ENCODE data around the gene NKX2-1.

NKX2-1 gene

DNA sequence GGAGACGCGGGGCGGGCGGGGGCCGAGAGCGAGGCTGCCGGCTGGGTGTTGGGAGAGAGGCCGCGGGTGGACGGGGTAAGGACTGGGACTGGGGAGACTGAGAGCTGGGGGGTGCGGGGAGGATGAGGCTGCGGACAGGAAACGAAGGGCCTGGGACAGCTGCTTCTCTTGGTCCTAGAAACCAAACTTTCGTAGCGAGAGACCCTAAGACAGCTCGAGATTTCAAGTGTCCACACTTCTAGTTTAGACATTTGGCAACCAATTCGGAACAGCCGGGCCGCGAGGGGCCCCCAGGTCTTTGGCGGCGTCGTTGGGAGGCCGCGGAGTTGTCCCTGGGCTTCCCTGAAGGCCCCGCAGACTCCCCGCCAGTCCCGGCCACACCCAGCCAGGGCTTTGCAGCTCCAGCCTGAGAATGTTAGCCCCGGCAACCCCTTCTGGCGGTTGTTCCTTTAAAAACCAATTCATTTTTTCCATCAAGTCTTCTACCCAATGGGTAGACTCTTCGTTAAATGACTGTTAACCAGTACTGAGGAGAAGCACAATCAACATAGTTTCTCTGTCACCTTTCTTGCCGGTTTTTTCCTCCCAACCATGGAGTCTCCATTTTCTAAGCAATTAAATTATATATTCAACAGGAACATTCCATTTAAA is 11.5 kb downstream of the NKX2-1 start:
- no peak overlapping the region for H3K27ac ChIP-seq (ENCODE audit: low read depth, low read length)
- H3K4me2 ChIP-seq (ENCODE audit: low read length), result no peak overlapping the region
- no peaks in the 10 kb centered on the region for H3K79me2 ChIP-seq (ENCODE audit: control insufficient read depth, low read length)
- no peaks in the 10 kb centered on the region for H3K4me1 ChIP-seq (ENCODE audit: control insufficient read depth, low read length)
- H3K4me3 ChIP-seq (ENCODE audit: low read length), result no peak overlapping the region
- no peaks in the 10 kb centered on the region for H3K27me3 ChIP-seq (ENCODE audit: control insufficient read depth, low read length)
- H4K20me1 ChIP-seq (ENCODE audit: control insufficient read depth, insufficient read depth, low read depth, low read length), result no peaks in the 10 kb centered on the region
- H3K36me3 ChIP-seq (ENCODE audit: control insufficient read depth, low read length), result no peaks in the 10 kb centered on the region
- peaks cover 4% of the 10 kb centered on the region; the same call in 1 of the 2 replicates for H3K9me3 ChIP-seq (ENCODE audit: control insufficient read depth, insufficient read depth, low read length)
- no peaks in the 10 kb centered on the region for H3K9me2 ChIP-seq (replicated peaks; ENCODE audit: control insufficient read depth, low read length)
- no peaks in the 10 kb centered on the region for H3F3A ChIP-seq (ENCODE audit: control insufficient read depth, insufficient read depth)
- TF ChIP-seq EZH2phosphoT487 (IDR thresholded peaks at IDR 0.05; ENCODE audit: borderline replicate concordance, low read length) (no peak), CTCF (IDR thresholded peaks at IDR 0.05; ENCODE audit: low read depth, low read length, poor library complexity, severe bottlenecking) (no peak)

- no peaks in the 10 kb centered on the region for H3F3A ChIP-seq (ENCODE audit: control insufficient read depth, insufficient read depth)
- no peak for TF ChIP-seq CTCF (IDR thresholded peaks at IDR 0.05; ENCODE audit: low read depth, low read length, poor library complexity, severe bottlenecking)
- no peak for TF ChIP-seq EZH2phosphoT487 (IDR thresholded peaks at IDR 0.05; ENCODE audit: borderline replicate concordance, low read length)
- H3K9me3 ChIP-seq (ENCODE audit: control insufficient read depth, insufficient read depth, low read length), result peaks cover 4% of the 10 kb centered on the region; the same call in 1 of the 2 replicates
- H3K79me2 ChIP-seq (ENCODE audit: control insufficient read depth, low read length), result no peaks in the 10 kb centered on the region
- H3K4me3 ChIP-seq (ENCODE audit: low read length), result no peak overlapping the region
- H3K27ac ChIP-seq (ENCODE audit: low read depth, low read length), result no peak overlapping the region
- H3K27me3 ChIP-seq (ENCODE audit: control insufficient read depth, low read length), result no peaks in the 10 kb centered on the region
- H3K9me2 ChIP-seq (replicated peaks; ENCODE audit: control insufficient read depth, low read length), result no peaks in the 10 kb centered on the region
- H4K20me1 ChIP-seq (ENCODE audit: control insufficient read depth, insufficient read depth, low read depth, low read length), result no peaks in the 10 kb centered on the region
- no peaks in the 10 kb centered on the region for H3K36me3 ChIP-seq (ENCODE audit: control insufficient read depth, low read length)
- no peaks in the 10 kb centered on the region for H3K4me1 ChIP-seq (ENCODE audit: control insufficient read depth, low read length)
- H3K4me2 ChIP-seq (ENCODE audit: low read length), result no peak overlapping the region
These were observed 12.1 kb downstream of the NKX2-1 start for GRCh38 chr14:36507847-36508417.

- Histone ChIP-seq H4K20me1 (ENCODE audit: control insufficient read depth, insufficient read depth, low read depth, low read length) (no peaks in the 10 kb centered on the region), H3K4me2 (ENCODE audit: low read length) (no peak overlapping the region), H3K9me3 (ENCODE audit: control insufficient read depth, insufficient read depth, low read length) (peaks cover 4% of the 10 kb centered on the region; the same call in 1 of the 2 replicates), H3K27me3 (ENCODE audit: control insufficient read depth, low read length) (no peaks in the 10 kb centered on the region), H3K79me2 (ENCODE audit: control insufficient read depth, low read length) (no peaks in the 10 kb centered on the region), H3K36me3 (ENCODE audit: control insufficient read depth, low read length) (no peaks in the 10 kb centered on the region), H3K4me3 (ENCODE audit: low read length) (no peak overlapping the region), H3K9me2 (replicated peaks; ENCODE audit: control insufficient read depth, low read length) (no peaks in the 10 kb centered on the region), H3K4me1 (ENCODE audit: control insufficient read depth, low read length) (no peaks in the 10 kb centered on the region), H3K27ac (ENCODE audit: low read depth, low read length) (no peak overlapping the region), H3F3A (ENCODE audit: control insufficient read depth, insufficient read depth) (no peaks in the 10 kb centered on the region)
- no peak for TF ChIP-seq CTCF (IDR thresholded peaks at IDR 0.05; ENCODE audit: low read depth, low read length, poor library complexity, severe bottlenecking)
- no peak for TF ChIP-seq EZH2phosphoT487 (IDR thresholded peaks at IDR 0.05; ENCODE audit: borderline replicate concordance, low read length)
These were observed 13.1 kb downstream of the NKX2-1 start for GRCh38 chr14:36506732-36507614.
